ENCODE results near the gene CMYA5. TPM values are rescaled to one million over a fixed set of nuclear protein-coding genes. Genes with fewer than 3 reads are reported as not detected.

Gene CMYA5
- total and polyA plus RNA-seq, 2 donors (not counting 3 experiments of a cell fraction or from before 2014, with no cell fraction given) = 0.04 to 0.20 TPM

GRCh38 chr5:79814699-79815098, 125.1 kb downstream of the CMYA5 start:
- no peak overlapping the region for H3K9ac ChIP-seq (replicated peaks; ENCODE audit: extremely low read depth, insufficient read depth, low read length)
- H3K9me1 ChIP-seq (replicated peaks; ENCODE audit: control insufficient read depth, extremely low read depth, insufficient read depth, low read length) = no peaks in the 10 kb centered on the region
- DNase-seq (ENCODE audit: low read depth, low spot score) (no peak), FAIRE-seq (no peak)
- CTCF ChIA-PET = no interaction called here
- dilution Hi-C loops (cut with MboI; ENCODE audit: extremely low pct_ligation_motif_present, low sequenced_read_pairs) (no loop called here), intact Hi-C loops (cut with micrococcal nuclease) (no loop called here)
- H4K20me1 ChIP-seq (replicated peaks; ENCODE audit: control insufficient read depth, extremely low read depth, insufficient read depth, low read length) = no peaks in the 10 kb centered on the region
- POLR2A ChIA-PET = no interaction called here
- no TSS peak for BruUV-seq (replicated peaks)
- H3K9me3 ChIP-seq (replicated peaks; ENCODE audit: control insufficient read depth, insufficient read depth, low read length) = no peaks in the 10 kb centered on the region
- H3K4me2 ChIP-seq (ENCODE audit: insufficient read depth, low read length) = no peak overlapping the region
- H3K4me3 ChIP-seq (replicated peaks in 1 of 3; ENCODE audit: insufficient read depth in 1 of 3, low read depth in 1 of 3, low read length in 3 of 3) = no peak overlapping the region
- H3K36me3 ChIP-seq (ENCODE audit: control insufficient read depth in 2 of 2, extremely low read depth in 1 of 2, insufficient read depth in 2 of 2, low read length in 2 of 2) = no peaks in the 10 kb centered on the region
- H3K79me2 ChIP-seq (ENCODE audit: control insufficient read depth, insufficient read depth, low read length) = no peaks in the 10 kb centered on the region
- no peak overlapping the region for H2AFZ ChIP-seq (ENCODE audit: low read depth, low read length)
- H3K27ac ChIP-seq (ENCODE audit: insufficient read depth, low read depth, low read length) = no peak overlapping the region
- H3K4me1 ChIP-seq (ENCODE audit: control insufficient read depth, extremely low read depth, insufficient read depth, low read length) = no peaks in the 10 kb centered on the region
- H3K27me3 ChIP-seq (ENCODE audit: control insufficient read depth in 2 of 2, insufficient read depth in 2 of 2, low read length in 2 of 2) = no peaks in the 10 kb centered on the region
- TF ChIP-seq MAX (IDR thresholded peaks at IDR 0.05; ENCODE audit: insufficient read depth, insufficient read length) (no peak), GATA2 (IDR thresholded peaks at IDR 0.05; ENCODE audit: insufficient read depth, insufficient read length, low read depth, low read length) (no peak), POLR2A (IDR thresholded peaks at IDR 0.05; ENCODE audit: low read depth, low read length) (no peak), POLR2AphosphoS5 (IDR thresholded peaks at IDR 0.05; ENCODE audit: insufficient read depth, low read depth, low read length) (no peak), MYC (IDR thresholded peaks at IDR 0.05; ENCODE audit: low read depth, low read length) (no peak), EZH2 (IDR thresholded peaks at IDR 0.05; ENCODE audit: borderline replicate concordance, low read depth, low read length, severe bottlenecking) (no peak), JUN (IDR thresholded peaks at IDR 0.05; ENCODE audit: borderline replicate concordance, insufficient read depth, insufficient read length, low read depth) (no peak), FOS (IDR thresholded peaks at IDR 0.05; ENCODE audit: borderline replicate concordance, insufficient read depth, low read length) (no peak), CTCF (IDR thresholded peaks at IDR 0.05; ENCODE audit: extremely low read depth in 1 of 2, insufficient read depth in 1 of 2, low read depth in 1 of 2, low read length in 2 of 2) (no peak)

All from endothelial cell of umbilical vein (primary cell).